GM18868 (cell line): ENCODE results near the gene ZNF594.
"Not testable (repeated sequence)": the region's sequence is repeated elsewhere in the genome, so short reads cannot be mapped to it uniquely, and the experiment has no call there.

ENCODE experiments used
- ATAC-seq: cut with Tn5 transposase; IDR thresholded peaks from one replicate; pipeline ENCODE4 v1.9.1; 2021; ENCODE audit warnings: mild to moderate bottlenecking, moderate library complexity; ENCODE audit not compliant: unreplicated experiment

Gene ZNF594

DNA sequence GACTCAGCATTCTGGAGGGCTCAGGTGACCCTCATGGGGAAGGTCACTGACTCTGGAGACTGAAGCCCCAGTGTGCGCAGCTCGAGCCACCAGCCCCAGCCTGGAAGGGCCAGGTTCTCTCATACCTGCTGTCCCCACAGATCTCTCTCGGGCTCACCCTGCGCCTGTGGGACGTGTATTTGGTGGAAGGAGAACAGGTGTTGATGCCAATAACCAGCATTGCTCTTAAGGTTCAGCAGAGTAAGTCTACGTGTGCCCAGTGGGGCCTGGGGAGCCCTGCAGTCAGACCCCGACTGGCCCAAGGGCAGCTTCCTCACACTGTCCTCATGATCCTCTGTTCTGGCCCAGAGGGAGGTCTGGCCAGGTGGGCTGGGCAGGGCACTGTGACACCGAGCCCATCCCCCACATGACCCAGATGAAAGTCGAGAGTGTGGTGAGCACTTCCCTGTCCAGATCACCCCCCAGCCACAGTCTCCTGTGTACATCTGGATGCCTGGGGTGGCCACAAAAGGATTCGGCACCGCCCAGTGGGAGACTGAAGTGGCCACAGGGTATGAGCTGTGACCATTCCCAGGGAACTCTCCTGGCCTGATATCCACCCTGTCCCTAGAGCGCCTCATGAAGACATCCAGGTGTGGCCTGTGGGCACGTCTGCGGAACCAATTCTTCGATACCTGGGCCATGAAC, 54.0 kb downstream of the ZNF594 start:
- not testable (repeated sequence) for ATAC-seq

DNA sequence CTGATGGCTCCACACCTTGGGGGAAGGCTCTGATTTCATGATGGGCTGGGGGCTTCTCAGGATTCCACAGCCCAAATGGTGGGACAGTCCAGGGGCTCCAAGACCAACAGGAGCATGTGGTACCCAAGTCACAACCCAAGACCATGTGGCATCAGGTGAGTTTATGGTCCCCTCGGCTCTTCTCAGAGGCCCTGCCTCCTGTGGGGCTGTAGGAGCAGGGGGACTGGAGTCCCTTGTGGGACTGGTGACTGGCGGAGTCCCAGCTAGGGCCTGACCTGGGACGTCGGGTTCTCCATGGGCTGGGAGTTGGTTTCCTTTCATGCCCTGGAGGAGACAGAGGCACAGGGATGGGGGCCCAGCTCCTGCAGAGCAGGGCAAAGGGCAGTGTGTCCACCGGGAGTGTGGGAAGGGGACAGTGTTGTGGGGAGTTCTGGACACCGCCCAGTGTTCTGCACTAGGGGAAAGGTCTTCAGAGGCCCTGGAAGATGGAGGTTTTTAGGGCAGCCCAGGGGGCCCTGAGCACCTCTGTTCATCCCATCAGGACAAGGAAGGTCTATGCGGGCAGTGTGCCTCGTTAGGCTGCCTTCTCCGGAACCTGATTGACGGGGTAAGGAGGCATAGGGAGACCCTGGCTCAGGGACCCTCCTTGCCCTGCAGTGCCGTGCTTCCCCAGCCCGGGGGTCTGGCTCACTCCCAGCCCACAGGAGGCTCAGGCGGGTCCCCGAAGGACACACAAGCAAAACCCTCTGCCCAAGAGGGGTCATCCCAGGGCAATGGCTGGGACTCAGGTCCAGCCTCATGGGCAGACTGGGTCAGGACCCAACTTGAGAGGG, 54.9 kb downstream of the ZNF594 start:
- not testable (repeated sequence) for ATAC-seq

DNA sequence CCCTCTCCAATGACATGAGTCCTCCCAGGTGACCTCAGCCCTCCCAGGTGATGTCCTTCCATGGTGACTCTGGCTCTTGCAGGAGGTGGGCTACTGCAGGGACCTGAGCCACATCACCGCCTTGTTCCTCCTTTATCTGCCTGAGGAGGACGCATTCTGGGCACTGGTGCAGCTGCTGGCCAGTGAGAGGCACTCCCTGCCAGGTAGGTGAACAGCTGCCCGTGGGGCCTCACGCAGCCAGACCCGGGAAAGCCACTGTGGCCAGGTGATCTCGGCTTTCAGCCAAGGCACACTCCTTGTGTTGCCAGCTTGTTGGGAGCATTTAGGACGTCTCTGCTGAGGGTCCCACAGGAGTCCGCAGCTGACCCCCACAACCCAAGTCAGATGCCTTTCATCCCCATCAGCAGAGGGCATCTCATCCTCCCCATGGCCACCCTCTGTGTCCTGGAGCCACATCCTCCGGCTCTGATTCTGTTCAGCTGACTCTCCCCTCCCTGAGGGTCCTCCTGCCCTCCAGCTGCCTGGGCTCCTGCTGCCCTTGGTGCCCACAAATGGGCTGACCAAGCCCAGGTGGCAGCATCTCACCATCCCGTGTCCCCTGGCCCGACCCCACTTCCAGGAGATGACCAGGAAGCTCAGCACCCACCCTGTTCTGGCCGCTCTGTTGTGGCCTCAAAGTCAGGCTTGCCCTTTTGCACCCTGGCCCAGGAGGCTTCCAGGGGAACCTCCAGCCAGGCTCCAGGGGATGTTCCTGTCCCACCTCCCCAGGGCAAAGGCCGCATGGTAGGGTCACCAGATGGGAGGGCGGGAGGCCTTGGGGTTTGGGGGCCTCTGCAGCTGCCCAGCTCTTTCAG, 55.7 kb downstream of the ZNF594 start:
- ATAC-seq, result no peak

DNA sequence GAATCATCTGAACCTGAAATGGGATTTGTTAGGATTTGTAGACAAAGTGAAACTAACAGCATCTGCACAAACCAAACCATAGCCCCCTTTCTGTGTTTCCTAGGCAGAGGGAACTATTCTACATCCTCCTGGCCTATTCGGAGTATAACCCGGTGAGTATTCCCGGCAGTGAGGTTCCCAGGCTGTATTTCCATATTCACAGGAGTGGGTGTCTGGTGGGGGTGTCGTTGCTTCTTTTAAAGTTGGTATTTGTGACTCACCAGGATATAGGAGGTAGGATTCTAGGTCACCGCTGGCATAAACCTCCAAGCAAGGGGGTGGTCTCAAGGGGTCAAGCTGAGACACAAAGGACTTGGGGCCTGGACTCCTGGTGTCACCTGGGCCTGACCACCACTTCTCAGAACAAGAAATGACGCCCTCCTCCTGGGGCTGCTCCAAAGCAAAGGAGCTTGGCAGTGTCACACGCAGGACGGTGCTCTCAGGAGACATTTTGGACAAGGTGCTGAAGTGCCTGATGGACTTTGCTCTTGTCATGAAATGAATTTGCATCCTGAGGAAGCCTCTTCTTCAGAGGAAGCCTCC, 56.4 kb downstream of the ZNF594 start:
- not testable (repeated sequence) for ATAC-seq

DNA sequence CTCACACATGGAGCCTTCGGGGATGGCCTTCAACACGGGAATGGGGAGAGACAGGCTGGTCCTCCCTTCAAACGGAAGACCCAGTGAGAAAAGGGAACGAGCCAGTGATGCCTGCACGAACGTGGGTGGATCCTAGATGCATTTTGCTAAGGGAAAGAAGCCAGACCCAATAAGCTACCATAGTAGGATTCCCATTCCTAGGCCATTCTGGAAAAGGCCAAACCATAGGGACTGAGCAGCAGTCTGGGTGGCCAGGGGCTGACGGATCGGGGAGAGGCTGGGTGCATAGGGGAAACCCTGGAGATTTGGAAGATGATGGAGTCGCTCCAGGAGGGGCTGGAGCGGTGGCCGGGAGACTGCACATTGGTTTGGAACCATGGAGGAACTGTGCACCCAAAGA, 57.1 kb downstream of the ZNF594 start:
- ATAC-seq, result not testable (repeated sequence)

DNA sequence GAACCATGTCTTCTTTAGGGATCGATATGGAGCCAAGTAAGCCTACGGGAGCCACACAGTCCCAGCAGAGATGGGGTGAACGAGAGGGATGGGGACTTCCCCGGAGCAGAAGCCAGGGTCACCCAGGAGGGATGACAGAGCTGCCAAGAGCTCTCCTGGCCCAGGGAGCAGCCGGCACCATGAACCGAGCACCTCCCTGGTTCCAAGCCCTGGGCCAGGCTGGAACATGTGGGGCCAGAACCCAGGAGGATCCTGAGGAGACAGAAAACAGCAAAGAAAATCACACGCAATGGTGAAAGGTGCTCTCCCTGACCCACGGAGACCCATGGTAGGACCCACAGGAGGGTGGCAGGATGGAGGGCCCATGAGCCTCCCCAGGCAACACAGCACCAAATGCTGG, 57.7 kb downstream of the ZNF594 start:
- not testable (repeated sequence) for ATAC-seq

DNA sequence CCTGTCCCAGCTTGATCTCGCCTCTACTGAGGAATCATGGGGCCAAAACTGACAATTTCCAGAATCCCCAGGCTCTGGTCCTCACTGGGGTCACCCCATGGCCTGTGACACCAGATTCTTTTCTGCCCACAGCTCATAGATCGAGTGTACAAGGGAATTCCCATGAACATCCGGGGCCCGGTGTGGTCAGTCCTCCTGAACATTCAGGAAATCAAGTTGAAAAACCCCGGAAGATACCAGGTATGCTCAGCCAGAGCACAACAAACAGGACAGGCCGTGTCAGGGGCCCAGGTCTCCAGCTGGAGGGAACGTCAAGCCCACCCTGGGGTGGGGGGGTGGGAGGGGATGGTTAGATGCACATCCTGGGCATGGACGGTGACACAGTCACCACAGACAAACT, 58.4 kb downstream of the ZNF594 start:
- no peak for ATAC-seq

DNA sequence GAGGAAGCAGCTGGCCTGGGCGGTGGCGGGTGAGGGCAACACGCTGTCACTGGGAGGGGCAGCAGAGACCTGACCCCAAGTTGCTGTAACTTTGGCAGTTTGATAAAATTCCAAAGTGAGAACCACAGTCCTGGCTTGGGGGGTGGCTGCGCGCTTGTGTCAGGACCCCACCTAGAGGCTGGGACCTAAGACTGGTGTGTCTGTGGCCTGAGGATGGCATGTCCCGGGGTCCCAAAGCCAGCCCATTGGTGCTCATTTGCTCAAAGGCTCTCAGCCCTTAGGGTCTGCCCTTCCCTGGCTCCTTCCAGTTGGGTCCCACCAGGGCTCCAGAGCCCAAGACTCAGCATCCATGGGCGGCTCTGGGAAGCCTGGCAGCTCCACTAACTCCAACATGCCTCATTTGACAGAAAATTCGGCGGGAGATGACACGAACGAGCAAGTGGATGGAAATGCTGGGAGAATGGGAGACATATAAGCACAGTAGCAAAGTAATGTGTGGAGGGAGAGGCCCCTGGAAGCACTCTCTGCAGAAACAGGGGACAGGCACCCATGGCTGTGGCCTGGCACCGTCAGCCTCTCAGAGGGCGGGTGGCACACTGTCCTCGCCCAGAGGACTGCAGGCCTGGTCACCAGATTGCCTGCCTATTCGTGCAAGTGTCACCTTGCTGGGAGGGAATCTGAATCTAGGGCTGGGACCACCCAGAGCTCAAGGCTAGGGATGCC, 59.0 kb downstream of the ZNF594 start:
- not testable (repeated sequence) for ATAC-seq

DNA sequence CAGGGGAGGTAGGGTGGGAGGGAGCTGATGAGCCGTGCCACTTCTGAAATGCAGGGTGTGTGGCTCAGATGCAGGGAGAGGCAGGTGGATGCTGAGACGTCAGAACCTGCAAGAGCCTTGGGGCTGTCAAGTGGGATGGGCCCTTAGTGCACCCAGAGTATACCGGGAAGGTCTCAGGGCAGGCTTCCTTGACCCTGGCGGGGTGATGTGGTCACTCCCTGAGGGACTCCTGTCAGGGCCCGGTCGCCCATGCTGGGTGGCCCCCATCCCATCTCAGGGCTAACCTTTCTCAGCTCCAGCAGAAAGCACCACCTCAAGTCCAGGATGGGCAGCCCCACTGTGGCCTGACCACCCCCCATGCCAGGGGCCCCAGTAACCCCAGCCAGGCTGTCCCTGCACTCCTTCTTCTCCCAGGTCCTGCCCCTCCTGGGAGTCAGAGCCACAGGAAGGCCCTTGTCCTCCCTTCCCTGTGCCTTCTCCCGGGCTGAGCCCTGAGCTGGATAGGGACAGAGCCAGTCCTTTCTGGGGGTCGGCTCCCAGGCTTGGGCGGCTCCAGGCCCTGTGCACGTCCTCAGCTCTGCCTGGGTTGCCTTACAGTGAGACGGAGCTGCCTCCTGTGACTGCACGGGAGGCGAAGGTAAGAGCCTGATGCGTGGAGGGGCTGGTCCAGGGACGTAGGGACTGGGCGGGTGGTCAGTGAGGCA, 59.7 kb downstream of the ZNF594 start:
- not testable (repeated sequence) for ATAC-seq

DNA sequence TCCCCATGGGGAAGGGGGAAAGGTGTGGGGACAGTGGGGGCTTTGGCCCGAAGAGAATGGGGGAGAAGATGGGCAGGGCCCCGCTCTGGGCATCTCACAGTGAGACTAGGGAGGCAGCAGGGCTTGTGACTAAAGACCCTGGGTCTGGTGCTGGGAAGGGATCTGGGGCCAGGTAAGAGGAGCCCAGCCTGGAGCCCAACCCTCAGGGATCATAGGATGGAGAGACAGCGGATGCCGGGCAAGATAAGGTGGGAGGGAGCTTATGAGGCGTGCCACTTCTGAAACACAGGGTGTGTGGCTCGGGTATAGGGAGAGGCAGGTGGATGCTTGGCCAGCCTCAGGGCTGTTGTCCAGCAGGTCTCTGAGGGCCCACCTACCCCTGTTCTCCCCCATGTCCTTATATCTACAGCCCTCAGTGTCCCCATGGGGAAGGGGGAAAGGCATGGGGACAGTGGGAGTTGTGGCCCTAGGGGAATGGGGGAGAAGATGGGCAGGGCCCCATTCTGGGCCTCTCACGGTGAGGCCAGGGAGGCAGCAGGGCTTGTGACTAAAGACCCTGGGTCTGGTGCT, 60.4 kb downstream of the ZNF594 start:
- ATAC-seq, result no peak

DNA sequence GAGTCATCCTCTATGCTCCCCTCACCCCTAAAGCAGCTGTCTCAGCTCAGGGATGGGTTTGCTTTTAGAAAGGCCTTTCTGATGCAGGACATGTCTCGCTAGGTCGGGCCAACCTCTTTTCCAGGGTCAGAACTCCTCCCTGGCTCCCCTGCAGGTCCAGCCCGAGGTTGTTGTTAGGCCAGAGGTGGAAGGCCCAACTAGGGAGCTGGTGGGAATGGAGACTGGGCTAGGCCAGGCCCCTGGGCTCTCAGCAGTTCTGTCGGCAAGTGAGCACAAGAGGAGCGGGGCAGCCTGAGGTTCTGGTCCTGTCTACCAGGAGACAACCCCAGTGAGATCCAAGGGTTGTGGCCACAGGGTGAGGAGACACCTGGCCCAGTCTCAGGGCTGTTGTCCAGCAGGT, 61.0 kb downstream of the ZNF594 start:
- ATAC-seq, result not testable (repeated sequence)

DNA sequence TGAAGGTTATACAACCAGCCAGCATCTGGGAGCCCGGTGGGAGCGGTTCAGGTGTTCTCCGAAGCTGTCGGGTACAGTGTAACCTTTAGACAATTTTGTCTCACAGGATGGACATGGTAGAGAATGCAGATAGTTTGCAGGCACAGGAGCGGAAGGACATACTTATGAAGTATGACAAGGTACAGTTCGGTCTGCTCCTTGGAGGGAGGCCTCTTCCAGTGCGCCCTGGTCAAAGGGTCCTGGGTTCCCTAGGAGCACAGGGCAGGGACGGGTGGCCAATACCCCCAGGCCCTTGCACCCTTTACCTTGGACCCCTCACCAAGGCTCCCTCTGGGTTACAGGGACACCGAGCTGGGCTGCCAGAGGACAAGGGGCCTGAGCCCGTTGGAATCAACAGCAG, 61.4 kb downstream of the ZNF594 start:
- ATAC-seq, result not testable (repeated sequence)

DNA sequence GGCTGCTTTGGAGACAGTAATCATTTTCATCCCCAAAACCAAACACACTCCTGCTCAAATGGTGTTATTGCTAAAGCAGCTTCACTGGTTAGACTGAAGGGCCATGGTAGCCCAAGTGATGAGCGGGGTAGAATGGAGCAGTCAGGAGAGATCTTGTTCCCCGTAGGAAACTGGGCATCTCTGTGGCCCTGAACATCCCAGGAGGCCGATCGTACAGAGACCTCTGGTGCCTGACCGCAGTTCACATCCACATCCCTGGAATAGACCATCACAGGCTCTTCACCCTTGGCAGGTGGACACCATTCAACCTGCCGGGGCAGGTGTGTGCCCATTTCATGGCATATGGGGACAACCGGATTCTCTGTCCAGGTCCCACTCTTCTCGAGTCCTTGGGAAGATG, 61.9 kb downstream of the ZNF594 start:
- ATAC-seq, result not testable (repeated sequence)
